IMR-90 (cell line): ENCODE data around the gene CD84. TPM values are rescaled to one million over a fixed set of nuclear protein-coding genes. Genes with fewer than 3 reads are reported as not detected.

Experiments
- ATAC-seq: fragments of 200-7000 bp; cut with Tn5 transposase; 2 replicates; pipeline ENCODE4 v1.9.1; 2020; ENCODE audit warnings: low read depth, mild to moderate bottlenecking, moderate library complexity
- BruUV-seq: library from RNA; stranded (reverse); fragments of 400-500 nt; replicated peaks from 2 replicates; lab custom pipeline; 2021; lab: Mats Ljungman, UMichigan
- CTCF ChIA-PET: fragments of 300-600 bp; formaldehyde crosslinking; extraction: SDS; loops from one replicate; lab custom pipeline; 2021; ENCODE audit warnings: antibody characterized with exemption; lab: Yijun Ruan, JAX
- POLR2A ChIA-PET: fragments of 300-600 bp; sonication (Branson Sonifier 250); formaldehyde crosslinking; loops from one replicate; lab custom pipeline; 2022; ENCODE audit warnings: antibody characterized with exemption; ENCODE audit not compliant: unreplicated experiment; lab: Charles Lee
- DNase-seq: peaks from one replicate; pipeline ENCODE4 v3.0.0; 2013
- H2AFZ ChIP-seq: replicated peaks from 2 replicates; pipeline ENCODE3; 2013; ENCODE audit warnings: low read length, mild to moderate bottlenecking; ENCODE audit not compliant: poor library complexity
- H2AK5ac ChIP-seq: 2 replicates; pipeline ENCODE4 v1.6.1; 2013; ENCODE audit warnings: low read depth, low read length, inconsistent platforms
- H2AK9ac ChIP-seq: replicated peaks from 2 replicates; pipeline ENCODE3; 2013; ENCODE audit warnings: mild to moderate bottlenecking, low read depth, low read length, moderate library complexity; ENCODE audit not compliant: poor library complexity
- H2BK120ac ChIP-seq: 2 replicates; pipeline ENCODE4 v1.6.1; 2013; ENCODE audit warnings: low read depth, low read length, inconsistent platforms
- H2BK15ac ChIP-seq: 3 replicates; pipeline ENCODE4 v1.6.1; 2013; ENCODE audit warnings: low read depth, low read length, inconsistent platforms
- H2BK20ac ChIP-seq: 2 replicates; pipeline ENCODE4 v1.6.1; 2013; ENCODE audit warnings: low read depth, mild to moderate bottlenecking, inconsistent platforms, low read length, moderate library complexity
- H2BK5ac ChIP-seq: 2 replicates; pipeline ENCODE4 v1.6.1; 2013; ENCODE audit warnings: mild to moderate bottlenecking, low read depth, low read length, inconsistent platforms; ENCODE audit not compliant: poor library complexity, severe bottlenecking
- H3K14ac ChIP-seq: replicated peaks from 2 replicates; pipeline ENCODE4 v1.6.1; 2013; ENCODE audit warnings: low read depth, low read length, inconsistent platforms
- H3K18ac ChIP-seq: 2 replicates; pipeline ENCODE4 v1.6.1; 2013; ENCODE audit warnings: low read depth, low read length, control low read depth
- H3K23ac ChIP-seq: 2 replicates; pipeline ENCODE4 v1.6.1; 2013; ENCODE audit warnings: low read depth, low read length, inconsistent platforms
- H3K27ac ChIP-seq: 2 replicates; pipeline ENCODE4 v1.5.1; 2013; ENCODE audit warnings: mild to moderate bottlenecking, control low read depth, low read length; ENCODE audit not compliant: insufficient read depth
- H3K27me3 ChIP-seq: 2 replicates; pipeline ENCODE4 v1.6.1; 2013; ENCODE audit warnings: low read length; ENCODE audit not compliant: control insufficient read depth, insufficient read depth
- H3K36me3 ChIP-seq: 2 replicates; pipeline ENCODE4 v1.6.1; 2013; ENCODE audit warnings: low read length, mixed read lengths; ENCODE audit not compliant: control insufficient read depth, insufficient read depth
- H3K4ac ChIP-seq: 2 replicates; pipeline ENCODE4 v1.6.1; 2013; ENCODE audit warnings: low read depth, low read length, inconsistent platforms
- H3K4me1 ChIP-seq: 2 replicates; pipeline ENCODE4 v1.6.1; 2013; ENCODE audit warnings: low read length, mixed read lengths; ENCODE audit not compliant: control insufficient read depth, insufficient read depth
- H3K4me2 ChIP-seq: 2 replicates; pipeline ENCODE4 v1.6.1; 2013; ENCODE audit warnings: low read depth, mild to moderate bottlenecking, control low read depth, low read length, moderate library complexity
- H3K4me3 ChIP-seq: 2 replicates; pipeline ENCODE4 v1.5.1; 2013; ENCODE audit warnings: low read depth, mild to moderate bottlenecking, control low read depth, low read length, moderate library complexity; ENCODE audit not compliant: insufficient read depth
- H3K56ac ChIP-seq: 2 replicates; pipeline ENCODE4 v1.6.1; 2013; ENCODE audit warnings: low read length, inconsistent platforms; ENCODE audit not compliant: insufficient read depth; ENCODE audit errors: extremely low read depth
- H3K79me1 ChIP-seq, 2 experiments: 2 replicates each; pipeline ENCODE4 v1.6.1; 2013; ENCODE audit warnings: low read length in 2 of 2, inconsistent platforms in 1 of 2, low read depth in 1 of 2
- H3K9ac ChIP-seq: 2 replicates; pipeline ENCODE4 v1.6.1; 2013; ENCODE audit warnings: low read depth, low read length, control low read depth
- H3K9me1 ChIP-seq: 2 replicates; pipeline ENCODE4 v1.6.1; 2013; ENCODE audit warnings: low read length, inconsistent platforms; ENCODE audit not compliant: insufficient read depth
- H3K9me3 ChIP-seq: 2 replicates; pipeline ENCODE4 v1.6.1; 2013; ENCODE audit warnings: low read length; ENCODE audit not compliant: control insufficient read depth, insufficient read depth
- H4K20me1 ChIP-seq: 2 replicates; pipeline ENCODE4 v1.6.1; 2013; ENCODE audit warnings: low read length, inconsistent platforms; ENCODE audit not compliant: insufficient read depth
- H4K5ac ChIP-seq: 2 replicates; pipeline ENCODE4 v1.6.1; 2013; ENCODE audit warnings: mild to moderate bottlenecking, low read depth, low read length, control low read depth
- H4K8ac ChIP-seq, 2 experiments: 2 replicates each; pipeline ENCODE4 v1.6.1; 2013; ENCODE audit warnings: low read depth in 2 of 2, low read length in 2 of 2, control low read depth in 1 of 2, inconsistent platforms in 1 of 2
- H4K91ac ChIP-seq: 2 replicates; pipeline ENCODE4 v1.6.1; 2013; ENCODE audit warnings: low read depth, low read length, inconsistent platforms; ENCODE audit not compliant: insufficient read depth
- BHLHE40 ChIP-seq: fragments of 150-350 bp; IDR thresholded peaks from 2 replicates; pipeline ENCODE4 v1.6.1; 2016; ENCODE audit warnings: mild to moderate bottlenecking, low read depth, low read length
- CEBPB ChIP-seq: IDR thresholded peaks from 2 replicates; pipeline ENCODE4 v1.6.1; 2012; ENCODE audit warnings: low read depth, low read length, improper control_type of control experiment
- CHD1 ChIP-seq: IDR thresholded peaks from 2 replicates; pipeline ENCODE4 v1.6.1; 2012; ENCODE audit warnings: low read depth, low read length, improper control_type of control experiment
- MAFK ChIP-seq: IDR thresholded peaks from 2 replicates; pipeline ENCODE4 v1.6.1; 2012; ENCODE audit warnings: low read depth, low read length, improper control_type of control experiment
- MAZ ChIP-seq: IDR thresholded peaks from 2 replicates; pipeline ENCODE4 v1.6.1; 2012; ENCODE audit warnings: low read depth, mild to moderate bottlenecking, low read length, improper control_type of control experiment, moderate library complexity, borderline replicate concordance
- MXI1 ChIP-seq: IDR thresholded peaks from 2 replicates; pipeline ENCODE4 v1.6.1; 2012; ENCODE audit warnings: low read depth, mild to moderate bottlenecking, low read length, moderate library complexity, borderline replicate concordance
- NFE2L2 ChIP-seq: fragments of 150-350 bp; IDR thresholded peaks from 2 replicates; pipeline ENCODE4 v1.6.1; 2016; ENCODE audit warnings: low read depth, mild to moderate bottlenecking, low read length
- POLR2A ChIP-seq: IDR thresholded peaks from 2 replicates; pipeline ENCODE4 v1.6.1; 2012; ENCODE audit warnings: mild to moderate bottlenecking, low read depth, low read length
- RAD21 ChIP-seq: IDR thresholded peaks from 2 replicates; pipeline ENCODE4 v1.6.1; 2012; ENCODE audit warnings: low read length, improper control_type of control experiment
- RCOR1 ChIP-seq: IDR thresholded peaks from 2 replicates; pipeline ENCODE4 v1.6.1; 2012; ENCODE audit warnings: mild to moderate bottlenecking, low read length, improper control_type of control experiment; ENCODE audit not compliant: insufficient replicate concordance
- RFX5 ChIP-seq: IDR thresholded peaks from 2 replicates; pipeline ENCODE4 v1.8.0; 2012; ENCODE audit warnings: low read depth, mild to moderate bottlenecking, low read length, moderate library complexity
- SMC3 ChIP-seq: fragments of 150-350 bp; IDR thresholded peaks from 2 replicates; pipeline ENCODE4 v1.6.1; 2016; ENCODE audit warnings: low read depth, mild to moderate bottlenecking, antibody characterized with exemption, low read length, moderate library complexity
- WGBS, 2 experiments: methylation state at CpG; one replicate each; pipeline versions ENCODE4 v1.1.5 to v1.1.7; 2013; ENCODE audit warnings: missing lambda C conversion rate in 2 of 2; ENCODE audit not compliant: insufficient read length in 1 of 2; ENCODE audit errors: extremely low coverage in 2 of 2; 5-methylcytosine and 5-hydroxymethylcytosine counted together
- dilution Hi-C: fragments of 300-500 bp; cut with HindIII; formaldehyde crosslinking; loops from one replicate; pipeline ENCODE4 v1.14.3; 2018; ENCODE audit warnings: low sequenced_read_pairs; ENCODE audit not compliant: unreplicated experiment
- in situ Hi-C: fragments of 300-500 bp; cut with MboI; formaldehyde crosslinking; loops from 3 replicates; pipeline ENCODE4 v1.14.3; 2019; ENCODE audit warnings: low sequenced_read_pairs, inconsistent platforms, mixed read lengths
- intact Hi-C: fragments of 100-400 bp; cut with micrococcal nuclease; formaldehyde crosslinking; loops from 2 replicates; pipeline ENCODE4 v1.10.0; 2022
- polyA plus RNA-seq, 3 experiments: library from polyadenylated mRNA; depleted of rRNA; stranded (reverse); fragments of >200 nt; gene quantifications; 2 replicates each; pipeline ENCODE4 v1.2.3, GENCODE V29; 2012; ENCODE audit warnings: low replicate concordance in 1 of 3
- total RNA-seq: library from RNA; depleted of rRNA; stranded (reverse); fragments of >200 nt; gene quantifications from 2 replicates; pipeline ENCODE4 v1.2.3, GENCODE V29; 2012
- TF ChIP-seq, protein P1 (sequence below): fragments of 150-350 bp; IDR thresholded peaks from 2 replicates; pipeline ENCODE4 v1.6.1; 2017; ENCODE audit warnings: mild to moderate bottlenecking, antibody characterized with exemption, low read length, low read depth
- TF ChIP-seq, protein P2 (sequence below): conservative IDR thresholded peaks from 2 replicates; pipeline ENCODE4 v1.5.1; 2012; ENCODE audit warnings: mild to moderate bottlenecking, low read depth, low read length, improper control_type of control experiment
- TF ChIP-seq, protein P3 (sequence below): fragments of 150-350 bp; IDR thresholded peaks from 2 replicates; pipeline ENCODE4 v1.6.1; 2016; ENCODE audit warnings: low read depth, mild to moderate bottlenecking, low read length, moderate library complexity, borderline replicate concordance

The CD84 gene
- total and polyA plus RNA-seq, 2 of the 4 experiments (the other 2 are of a cell fraction), result not detected

DNA sequence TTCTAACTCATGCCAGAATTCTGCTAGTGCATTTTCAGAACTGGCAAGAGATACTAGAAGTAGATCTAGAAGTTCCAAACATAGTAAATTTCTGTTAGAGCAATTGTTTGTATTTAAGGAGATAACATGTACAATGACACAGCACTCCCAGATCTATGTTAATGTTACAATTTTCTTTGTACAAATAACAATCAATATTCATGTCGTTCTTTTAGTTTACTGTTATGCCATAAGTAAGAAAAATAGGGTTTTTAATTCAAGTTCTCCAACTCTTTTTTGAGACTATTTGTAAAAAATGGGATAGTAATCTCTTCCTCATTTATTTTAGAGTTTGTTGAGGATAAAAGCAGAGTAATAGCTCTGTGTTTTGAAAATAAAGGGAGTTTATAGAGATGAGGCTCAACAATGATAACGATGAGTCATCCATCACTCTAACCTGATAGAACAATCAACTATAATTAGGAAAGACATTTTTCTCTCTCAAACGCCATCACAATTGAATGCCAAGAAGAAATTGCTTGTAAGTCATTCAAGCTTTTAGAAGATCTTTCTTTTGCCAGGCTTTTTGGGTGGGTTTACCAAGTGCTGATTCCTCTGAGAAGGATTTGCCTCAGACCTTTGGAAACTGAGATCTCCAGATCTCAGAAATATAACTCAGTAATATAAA lies 638 bp downstream of the CD84 start:
- POLR2A ChIA-PET, result no interaction called here
- no peak overlapping the region for H2BK5ac ChIP-seq
- H4K8ac ChIP-seq, result no peak overlapping the region
- intact Hi-C loops, result no loop called here
- H3K56ac ChIP-seq, result no peak overlapping the region
- CTCF ChIA-PET, result no interaction called here
- no peak overlapping the region for H3K4me3 ChIP-seq
- no peaks in the 10 kb centered on the region for H3K4me1 ChIP-seq
- H3K27me3 ChIP-seq, result no peaks in the 10 kb centered on the region
- no peak overlapping the region for H3K4me2 ChIP-seq
- no peak overlapping the region for H3K18ac ChIP-seq
- no peak overlapping the region for H4K5ac ChIP-seq
- dilution Hi-C loops, result no loop called here
- no peak for DNase-seq
- no peaks in the 10 kb centered on the region for H4K20me1 ChIP-seq
- no peaks in the 10 kb centered on the region for H3K9me1 ChIP-seq
- no peak overlapping the region for H3K14ac ChIP-seq
- in situ Hi-C loops, result no loop called here
- ATAC-seq, result no peak
- no peak overlapping the region for H3K4ac ChIP-seq
- H3K9ac ChIP-seq, result no peak overlapping the region
- H3K9me3 ChIP-seq, result no peaks in the 10 kb centered on the region
- H2AFZ ChIP-seq, result no peak overlapping the region
- no peaks in the 10 kb centered on the region for H3K79me1 ChIP-seq
- H2BK120ac ChIP-seq, result no peak overlapping the region
- no TSS peak for BruUV-seq
- no peak overlapping the region for H2AK9ac ChIP-seq
- H3K23ac ChIP-seq, result no peak overlapping the region
- H3K36me3 ChIP-seq, result no peaks in the 10 kb centered on the region
- H2BK20ac ChIP-seq, result no peak overlapping the region
- no CpG with 5 or more reads among the region's 3 CpGs for WGBS, 2 experiments
- no peak overlapping the region for H2AK5ac ChIP-seq
- TF ChIP-seq RCOR1 (no peak), RFX5 (no peak), CEBPB (no peak), MXI1 (no peak), MAZ (no peak), MAFK (no peak), RAD21 (no peak), POLR2A (no peak), NFE2L2 (no peak), CHD1 (no peak), SMC3 (no peak), BHLHE40 (no peak)
- TF ChIP-seq, protein P1, sequence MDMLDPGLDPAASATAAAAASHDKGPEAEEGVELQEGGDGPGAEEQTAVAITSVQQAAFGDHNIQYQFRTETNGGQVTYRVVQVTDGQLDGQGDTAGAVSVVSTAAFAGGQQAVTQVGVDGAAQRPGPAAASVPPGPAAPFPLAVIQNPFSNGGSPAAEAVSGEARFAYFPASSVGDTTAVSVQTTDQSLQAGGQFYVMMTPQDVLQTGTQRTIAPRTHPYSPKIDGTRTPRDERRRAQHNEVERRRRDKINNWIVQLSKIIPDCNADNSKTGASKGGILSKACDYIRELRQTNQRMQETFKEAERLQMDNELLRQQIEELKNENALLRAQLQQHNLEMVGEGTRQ, result no peak
- TF ChIP-seq, protein P2, sequence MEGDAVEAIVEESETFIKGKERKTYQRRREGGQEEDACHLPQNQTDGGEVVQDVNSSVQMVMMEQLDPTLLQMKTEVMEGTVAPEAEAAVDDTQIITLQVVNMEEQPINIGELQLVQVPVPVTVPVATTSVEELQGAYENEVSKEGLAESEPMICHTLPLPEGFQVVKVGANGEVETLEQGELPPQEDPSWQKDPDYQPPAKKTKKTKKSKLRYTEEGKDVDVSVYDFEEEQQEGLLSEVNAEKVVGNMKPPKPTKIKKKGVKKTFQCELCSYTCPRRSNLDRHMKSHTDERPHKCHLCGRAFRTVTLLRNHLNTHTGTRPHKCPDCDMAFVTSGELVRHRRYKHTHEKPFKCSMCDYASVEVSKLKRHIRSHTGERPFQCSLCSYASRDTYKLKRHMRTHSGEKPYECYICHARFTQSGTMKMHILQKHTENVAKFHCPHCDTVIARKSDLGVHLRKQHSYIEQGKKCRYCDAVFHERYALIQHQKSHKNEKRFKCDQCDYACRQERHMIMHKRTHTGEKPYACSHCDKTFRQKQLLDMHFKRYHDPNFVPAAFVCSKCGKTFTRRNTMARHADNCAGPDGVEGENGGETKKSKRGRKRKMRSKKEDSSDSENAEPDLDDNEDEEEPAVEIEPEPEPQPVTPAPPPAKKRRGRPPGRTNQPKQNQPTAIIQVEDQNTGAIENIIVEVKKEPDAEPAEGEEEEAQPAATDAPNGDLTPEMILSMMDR, result no peak
- TF ChIP-seq, protein P3, sequence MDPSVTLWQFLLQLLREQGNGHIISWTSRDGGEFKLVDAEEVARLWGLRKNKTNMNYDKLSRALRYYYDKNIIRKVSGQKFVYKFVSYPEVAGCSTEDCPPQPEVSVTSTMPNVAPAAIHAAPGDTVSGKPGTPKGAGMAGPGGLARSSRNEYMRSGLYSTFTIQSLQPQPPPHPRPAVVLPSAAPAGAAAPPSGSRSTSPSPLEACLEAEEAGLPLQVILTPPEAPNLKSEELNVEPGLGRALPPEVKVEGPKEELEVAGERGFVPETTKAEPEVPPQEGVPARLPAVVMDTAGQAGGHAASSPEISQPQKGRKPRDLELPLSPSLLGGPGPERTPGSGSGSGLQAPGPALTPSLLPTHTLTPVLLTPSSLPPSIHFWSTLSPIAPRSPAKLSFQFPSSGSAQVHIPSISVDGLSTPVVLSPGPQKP, result no peak
- H4K91ac ChIP-seq, result no peak overlapping the region
- H2BK15ac ChIP-seq, result no peak overlapping the region
- no peak overlapping the region for H3K27ac ChIP-seq
